Kidney capillary endothelial cell (primary cell): ENCODE results near the gene KLHL29.
A peak's percentile ranks its signal among the peaks of the same experiment; 100 is the strongest.

Experiments used
- DNase-seq: peaks from one replicate; pipeline ENCODE4 v3.0.0-alpha.2; 2018; ENCODE audit warnings: low spot score

The KLHL29 gene

GRCh38 chr2:23532391-23533337, 147.7 kb downstream of the KLHL29 start:
- DNase-seq: no peak

- DNase-seq: no peak
These were observed 148.3 kb downstream of the KLHL29 start for GRCh38 chr2:23533338-23533695.

- DNase-seq: no peak
These were observed 149.8 kb downstream of the KLHL29 start for GRCh38 chr2:23534771-23535170.

GRCh38 chr2:23536326-23536725, 151.3 kb downstream of the KLHL29 start:
- no peak for DNase-seq

- no peak for DNase-seq
These were observed 153.0 kb downstream of the KLHL29 start for GRCh38 chr2:23537991-23538390.

GRCh38 chr2:23538566-23538965, 153.6 kb downstream of the KLHL29 start:
- no peak for DNase-seq

- DNase-seq: no peak
These were observed 155.9 kb downstream of the KLHL29 start for GRCh38 chr2:23540804-23541360.

- DNase-seq: peak; percentile 9
These were observed 156.7 kb downstream of the KLHL29 start for GRCh38 chr2:23541503-23542229.

- DNase-seq: no peak
These were observed 157.3 kb downstream of the KLHL29 start for GRCh38 chr2:23542230-23542789.

- no peak for DNase-seq
These were observed 158.3 kb downstream of the KLHL29 start for GRCh38 chr2:23543302-23543701.

GRCh38 chr2:23543728-23544127, 158.7 kb downstream of the KLHL29 start:
- DNase-seq: no peak

- peak; percentile 22 for DNase-seq
These were observed 159.8 kb downstream of the KLHL29 start for GRCh38 chr2:23544589-23545295.

GRCh38 chr2:23545396-23545795, 160.4 kb downstream of the KLHL29 start:
- peak; percentile 69 for DNase-seq

- no peak for DNase-seq
These were observed 160.8 kb downstream of the KLHL29 start for GRCh38 chr2:23545811-23546210.

GRCh38 chr2:23546913-23547312, 161.9 kb downstream of the KLHL29 start:
- DNase-seq: no peak

- DNase-seq: no peak
These were observed 162.7 kb downstream of the KLHL29 start for GRCh38 chr2:23547725-23548124.

- DNase-seq: no peak
These were observed 163.3 kb downstream of the KLHL29 start for GRCh38 chr2:23548143-23548769.

GRCh38 chr2:23549051-23549450, 164.1 kb downstream of the KLHL29 start:
- DNase-seq: no peak

- peak; percentile 27 for DNase-seq
These were observed 165.0 kb downstream of the KLHL29 start for GRCh38 chr2:23549821-23550530.

- DNase-seq: peak; percentile 11
These were observed 165.6 kb downstream of the KLHL29 start for GRCh38 chr2:23550553-23550952.

GRCh38 chr2:23551875-23552274, 166.9 kb downstream of the KLHL29 start:
- DNase-seq: no peak
